HepG2 (cell line): ENCODE measurements around the gene TBXAS1. TPM values are rescaled to one million over a fixed set of nuclear protein-coding genes. Genes with fewer than 3 reads are reported as not detected.

Experiments used
- ATAC-seq: fragments of 200-7000 bp; cut with Tn5 transposase; 3 replicates; pipeline ENCODE4 v1.9.1; 2020; ENCODE audit warnings: mild to moderate bottlenecking, moderate library complexity
- BruUV-seq: library from RNA; stranded (reverse); fragments of 400-500 nt; replicated peaks from 2 replicates; lab custom pipeline; 2021; lab: Mats Ljungman, UMichigan
- CTCF ChIA-PET: fragments of 300-600 bp; formaldehyde crosslinking; extraction: SDS; loops from one replicate; lab custom pipeline; 2021; ENCODE audit warnings: low total read pairs, inconsistent platforms, low intra/inter-chr PET ratio; lab: Yijun Ruan, JAX
- POLR2A ChIA-PET: fragments of 350-600 bp; sonication (Branson Sonifier 250); formaldehyde crosslinking; loops from one replicate; lab custom pipeline; 2020; ENCODE audit warnings: antibody characterized with exemption, inconsistent platforms; lab: Yijun Ruan, JAX
- DNase-seq: peaks from one replicate; pipeline ENCODE4 v3.0.0-alpha.2; 2015; ENCODE audit warnings: low spot score
- FAIRE-seq: peaks from 3 replicates; lab custom pipeline; 2011; peaks lifted over from hg19 to GRCh38; lab: Jason Lieb, UNC
- H2AFZ ChIP-seq: one replicate; pipeline ENCODE4 v1.6.1; 2011; ENCODE audit warnings: low read length, inconsistent platforms
- H3K27ac ChIP-seq: fragments of 300-600 bp; 3 replicates; pipeline ENCODE4 v1.8.0; 2011; ENCODE audit warnings: mixed run types, mild to moderate bottlenecking, mixed read lengths, low read length, inconsistent platforms; ENCODE audit not compliant: insufficient read depth; ENCODE audit errors: extremely low read length
- H3K27me3 ChIP-seq, 2 experiments: fragments of 200-600 bp in 1 of 2; 2 replicates in 1 of 2; 3 replicates in 1 of 2; pipeline versions ENCODE4 v1.6.0 to v1.8.0; 2011; ENCODE audit warnings: low read length in 2 of 2, mild to moderate bottlenecking in 2 of 2, moderate library complexity in 2 of 2, inconsistent platforms in 1 of 2; ENCODE audit not compliant: insufficient read depth in 2 of 2, control insufficient read depth in 1 of 2
- H3K36me3 ChIP-seq, 2 experiments: fragments of 200-600 bp in 1 of 2; replicated peaks in 1 of 2; 2 replicates in 1 of 2; 3 replicates in 1 of 2; pipeline versions ENCODE4 v1.5.1 to v1.8.0; 2011; ENCODE audit warnings: low read length in 2 of 2, inconsistent platforms in 1 of 2; ENCODE audit not compliant: insufficient read depth in 2 of 2, control insufficient read depth in 1 of 2
- H3K4me1 ChIP-seq: 2 replicates; pipeline ENCODE4 v1.5.1; 2012; ENCODE audit warnings: low read length, inconsistent platforms; ENCODE audit not compliant: insufficient read depth
- H3K4me2 ChIP-seq: 2 replicates; pipeline ENCODE4 v1.6.0; 2011; ENCODE audit warnings: low read depth, low read length, inconsistent platforms
- H3K4me3 ChIP-seq, 3 experiments: fragments of 200-600 bp in 1 of 3; sonication (generic), shearing (Covaris generic) in 1 of 3; replicated peaks in 1 of 3; 2 replicates each; pipeline ENCODE4 v1.5.1; 2011 to 2016; ENCODE audit warnings: low read length in 3 of 3, inconsistent platforms in 2 of 3, low read depth in 2 of 3, mild to moderate bottlenecking in 2 of 3, control low read depth in 1 of 3, mixed read lengths in 1 of 3; ENCODE audit not compliant: insufficient read depth in 1 of 3
- H3K79me2 ChIP-seq: one replicate; pipeline ENCODE4 v1.6.1; 2011; ENCODE audit warnings: low read length, inconsistent platforms; ENCODE audit not compliant: insufficient read depth
- H3K9ac ChIP-seq: 2 replicates; pipeline ENCODE4 v1.6.0; 2011; ENCODE audit warnings: mild to moderate bottlenecking, low read depth, low read length, inconsistent platforms; ENCODE audit not compliant: insufficient read depth
- H3K9me3 ChIP-seq: 2 replicates; pipeline ENCODE4 v1.5.1; 2012; ENCODE audit warnings: mild to moderate bottlenecking, low read length
- H4K20me1 ChIP-seq: 2 replicates; pipeline ENCODE4 v1.6.0; 2011; ENCODE audit warnings: inconsistent platforms, mild to moderate bottlenecking, low read length, moderate library complexity; ENCODE audit not compliant: insufficient read depth
- HNRNPL ChIP-seq: fragments of 200-400 bp; formaldehyde crosslinking; IDR thresholded peaks from 2 replicates; pipeline ENCODE4 v1.6.1; 2017; ENCODE audit warnings: mild to moderate bottlenecking, low read depth, low read length
- IRF2 ChIP-seq: IDR thresholded peaks from 2 replicates; pipeline ENCODE4 v1.6.1; 2018; ENCODE audit warnings: missing genetic modification reagents, missing compliant biosample characterization
- NFATC3 ChIP-seq: sonication (generic); formaldehyde crosslinking; IDR thresholded peaks from 2 replicates; pipeline ENCODE4 v1.5.1; 2020; ENCODE audit warnings: mild to moderate bottlenecking, missing genetic modification reagents
- NFE2 ChIP-seq: sonication (generic); formaldehyde crosslinking; IDR thresholded peaks from 2 replicates; pipeline ENCODE4 v1.4.0; 2020; ENCODE audit warnings: missing genetic modification reagents
- PCBP2 ChIP-seq: fragments of 200-400 bp; formaldehyde crosslinking; optimal IDR thresholded peaks from 2 replicates; pipeline ENCODE3; 2018; ENCODE audit warnings: low read length, low read depth; ENCODE audit not compliant: poor library complexity, severe bottlenecking
- PHF8 ChIP-seq: sonication (generic); formaldehyde crosslinking; IDR thresholded peaks from 2 replicates; pipeline ENCODE4 v1.5.0; 2020; ENCODE audit warnings: missing genetic modification reagents
- POGZ ChIP-seq: sonication (generic); formaldehyde crosslinking; IDR thresholded peaks from 2 replicates; pipeline ENCODE4 v1.4.0; 2020; ENCODE audit warnings: mild to moderate bottlenecking, missing genetic modification reagents
- SP4 ChIP-seq: sonication (generic); formaldehyde crosslinking; IDR thresholded peaks from 2 replicates; pipeline ENCODE4 v1.8.1; 2023; ENCODE audit warnings: mild to moderate bottlenecking, missing genetic modification reagents
- TARDBP ChIP-seq: sonication (generic); formaldehyde crosslinking; IDR thresholded peaks from 2 replicates; pipeline ENCODE4 v1.8.0; 2022; ENCODE audit warnings: mild to moderate bottlenecking, missing genetic modification reagents
- ZBTB20 ChIP-seq: sonication (generic); formaldehyde crosslinking; IDR thresholded peaks from 2 replicates; pipeline ENCODE4 v1.8.1; 2023; ENCODE audit warnings: missing genetic modification reagents, low read depth, mild to moderate bottlenecking, borderline replicate concordance
- ZNF256 ChIP-seq: sonication (generic); formaldehyde crosslinking; conservative IDR thresholded peaks from 2 replicates; pipeline ENCODE4 v1.4.0; 2020; ENCODE audit warnings: missing genetic modification reagents
- ZNF547 ChIP-seq: sonication (generic); formaldehyde crosslinking; IDR thresholded peaks from 2 replicates; pipeline ENCODE4 v1.5.1; 2020; ENCODE audit warnings: mild to moderate bottlenecking, missing genetic modification reagents
- ZSCAN25 ChIP-seq: sonication (generic); formaldehyde crosslinking; IDR thresholded peaks from 2 replicates; pipeline ENCODE4 v1.8.0; 2022; ENCODE audit warnings: mild to moderate bottlenecking, missing genetic modification reagents
- WGBS: methylation state at CpG from one replicate; pipeline ENCODE4 v1.1.6; 2017; ENCODE audit warnings: low lambda C conversion rate; 5-methylcytosine and 5-hydroxymethylcytosine counted together
- in situ Hi-C: cut with HindIII; loops from 2 replicates; pipeline ENCODE4 v1.10.0; 2017; ENCODE audit warnings: low pct_unique_long_range_greater_than_20kb; ENCODE audit not compliant: extremely low pct_ligation_motif_present
- intact Hi-C: fragments of 100-400 bp; cut with micrococcal nuclease; formaldehyde crosslinking; loops from one replicate; pipeline ENCODE4 v1.10.0; 2022; ENCODE audit not compliant: unreplicated experiment
- polyA plus RNA-seq, 8 experiments: library from polyadenylated mRNA; depleted of rRNA in 3 of 8; stranded (reverse) in 7 of 8; unstranded in 1 of 8; fragments of >200 nt; fragmentation: Illumina TruSeq in 4 of 8; extraction: Trizol in 4 of 8; gene quantifications; 2 replicates each; pipeline versions ENCODE4 v1.2.1 to v1.2.3, GENCODE V29; 2011 to 2016; ENCODE audit warnings: low read depth in 4 of 8, missing spikeins in 1 of 8, mixed read lengths in 1 of 8; ENCODE audit not compliant: insufficient read depth in 1 of 8
- total RNA-seq, 5 experiments: library from RNA; depleted of rRNA; stranded (reverse); fragments of >200 nt; fragmentation: Illumina TruSeq; extraction: Trizol; gene quantifications; 2 replicates each; pipeline ENCODE4 v1.2.3, GENCODE V29; 2016; ENCODE audit warnings: low read depth in 1 of 5
- TF ChIP-seq, protein P1 (sequence below): sonication (generic); formaldehyde crosslinking; IDR thresholded peaks from 2 replicates; pipeline ENCODE4 v1.4.0; 2020; ENCODE audit warnings: missing genetic modification reagents; ENCODE audit errors: not compliant biosample characterization
- TF ChIP-seq, protein P2 (sequence below), 2 experiments: fragments of 450-650 bp in 1 of 2; sonication (generic) in 1 of 2; formaldehyde crosslinking; IDR thresholded peaks; 2 replicates each; pipeline versions ENCODE4 v1.5.0 to v1.8.0; 2020 to 2022; ENCODE audit warnings: mild to moderate bottlenecking in 1 of 2, missing genetic modification reagents in 1 of 2
- TF ChIP-seq, protein P3 (sequence below): sonication (generic); formaldehyde crosslinking; IDR thresholded peaks from 2 replicates; pipeline ENCODE4 v1.5.0; 2020; ENCODE audit warnings: missing genetic modification reagents, mild to moderate bottlenecking, borderline replicate concordance
- TF ChIP-seq, protein P4 (sequence below): IDR thresholded peaks from 2 replicates; pipeline ENCODE4 v1.4.0; 2020; ENCODE audit warnings: mild to moderate bottlenecking, missing genetic modification reagents

TBXAS1 gene
- total and polyA plus RNA-seq, 2 of the 13 experiments (the other 11 are each of a cell fraction or from before 2014, with no cell fraction given): 4.0 to 4.9 TPM

DNA sequence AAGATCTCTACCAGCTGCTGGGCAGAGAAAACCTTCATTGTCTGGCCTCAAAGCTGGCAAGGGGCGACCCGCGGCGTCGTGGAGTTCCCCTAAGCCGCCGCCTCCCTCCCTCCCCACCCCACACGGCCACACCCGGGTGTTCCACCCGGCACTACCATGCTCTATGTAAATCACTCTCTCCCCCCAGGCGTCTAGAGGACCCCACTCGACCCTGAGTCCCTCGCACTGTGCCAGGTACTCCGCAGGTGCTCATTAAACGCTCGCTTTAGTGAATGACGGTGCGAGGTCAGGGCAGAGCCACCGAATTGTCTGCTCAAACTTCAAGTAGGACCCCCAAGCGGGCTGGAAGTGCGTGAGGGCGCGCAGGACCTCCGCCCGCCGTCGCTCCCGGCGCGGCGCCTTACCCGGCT lies 233.1 kb downstream of the TBXAS1 start (continued):
- TF ChIP-seq NFATC3 (CRISPR knock-in tag) (no peak), HNRNPL (peak; percentile 74; the same call in 1 of the 2 replicates), PHF8 (CRISPR knock-in tag) (no peak), ZSCAN25 (no peak), ZBTB20 (CRISPR knock-in tag) (no peak), TARDBP (CRISPR knock-in tag) (no peak), IRF2 (CRISPR knock-in tag) (no peak)
- TF ChIP-seq, protein P1, sequence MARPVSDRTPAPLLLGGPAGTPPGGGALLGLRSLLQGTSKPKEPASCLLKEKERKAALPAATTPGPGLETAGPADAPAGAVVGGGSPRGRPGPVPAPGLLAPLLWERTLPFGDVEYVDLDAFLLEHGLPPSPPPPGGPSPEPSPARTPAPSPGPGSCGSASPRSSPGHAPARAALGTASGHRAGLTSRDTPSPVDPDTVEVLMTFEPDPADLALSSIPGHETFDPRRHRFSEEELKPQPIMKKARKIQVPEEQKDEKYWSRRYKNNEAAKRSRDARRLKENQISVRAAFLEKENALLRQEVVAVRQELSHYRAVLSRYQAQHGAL: no peak
- TF ChIP-seq, protein P2, sequence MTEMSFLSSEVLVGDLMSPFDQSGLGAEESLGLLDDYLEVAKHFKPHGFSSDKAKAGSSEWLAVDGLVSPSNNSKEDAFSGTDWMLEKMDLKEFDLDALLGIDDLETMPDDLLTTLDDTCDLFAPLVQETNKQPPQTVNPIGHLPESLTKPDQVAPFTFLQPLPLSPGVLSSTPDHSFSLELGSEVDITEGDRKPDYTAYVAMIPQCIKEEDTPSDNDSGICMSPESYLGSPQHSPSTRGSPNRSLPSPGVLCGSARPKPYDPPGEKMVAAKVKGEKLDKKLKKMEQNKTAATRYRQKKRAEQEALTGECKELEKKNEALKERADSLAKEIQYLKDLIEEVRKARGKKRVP (CRISPR knock-in tag; IDR thresholded peaks at IDR 0.05): no peak

DNA sequence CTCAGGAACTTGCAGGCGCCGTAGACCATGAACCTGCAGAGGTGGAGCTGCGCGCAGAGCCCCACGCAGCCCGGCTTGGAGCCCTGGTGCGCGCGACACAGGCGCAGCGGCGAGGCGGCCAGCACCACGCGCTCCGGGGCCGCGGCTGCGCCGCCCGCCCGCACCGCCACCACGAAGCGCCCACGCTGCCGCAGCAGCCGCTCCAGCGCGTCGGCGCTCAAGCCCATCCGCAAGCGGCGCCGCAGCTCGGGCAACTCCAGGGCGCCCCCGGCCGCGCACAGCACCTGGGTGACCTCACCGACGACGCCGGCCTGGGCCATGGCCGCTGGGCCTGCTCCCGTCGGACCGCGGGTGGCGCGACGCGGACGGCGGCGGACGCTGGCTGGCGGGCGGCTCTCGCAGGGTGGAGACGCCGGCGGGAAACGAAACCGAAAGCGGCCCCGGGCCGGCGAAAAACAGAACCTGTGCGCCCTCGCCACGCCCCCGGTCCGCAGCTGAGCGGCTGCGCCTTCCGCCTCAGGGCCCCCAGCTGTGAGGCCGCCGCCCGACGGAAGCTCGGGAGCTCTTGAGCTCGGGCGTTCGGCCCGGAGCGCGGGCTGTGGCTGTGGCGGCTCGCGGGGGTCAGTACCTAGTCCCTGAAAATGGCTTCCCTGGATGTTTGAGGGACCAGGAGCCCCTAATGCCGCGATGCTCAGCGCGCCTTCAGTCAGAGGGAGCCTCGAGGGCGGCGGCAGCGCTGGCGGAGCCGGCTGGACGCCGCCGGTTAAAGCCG lies 233.7 kb downstream of the TBXAS1 start, which contains the start of gene PARP12:
Gene PARP12, minus strand, starts transcription at position 424 of the 772 bp plus-strand sequence. Its CDS starts 104 bp downstream, at position 320.
- in situ Hi-C loops (no loop called here), intact Hi-C loops (no loop called here)
- CTCF ChIA-PET: no interaction called here
- H3K27me3 ChIP-seq: no peaks in the 10 kb centered on the region
- peak within 1 kb of the TSS; percentile 69 for H3K9ac ChIP-seq
- H3K36me3 ChIP-seq: peaks cover 0 to under 1% of the 10 kb centered on the region in 2 experiments; a peak in 1 of 5 replicates
- H2AFZ ChIP-seq: peak within 1 kb of the TSS; percentile 87
- ATAC-seq (peak; percentile 89), DNase-seq (peak; percentile 59), FAIRE-seq (no peak)
- 32% methylated on average over 13 of the region's 106 CpGs for WGBS
- H3K4me2 ChIP-seq: peak within 1 kb of the TSS; percentile 76
- POLR2A ChIA-PET: interaction anchor here (1.1 to 1.4 kb wide), 3 partner anchors 13 to 18 kb away, joined by 3 to 8 read pairs (median 4); no protein-coding TSS in a partner anchor
- H3K79me2 ChIP-seq: peaks cover 20% of the 10 kb centered on the region
- peaks cover 15% of the 10 kb centered on the region for H3K9me3 ChIP-seq
- H3K27ac ChIP-seq: peak within 1 kb of the TSS; percentile 69
- peak within 1 kb of the TSS; percentile 51 to 73 (median 58); a peak in 5 of 6 replicates for H3K4me3 ChIP-seq
- no TSS peak for BruUV-seq
- H4K20me1 ChIP-seq: no peaks in the 10 kb centered on the region
- peaks cover 61% of the 10 kb centered on the region for H3K4me1 ChIP-seq
- TF ChIP-seq NFE2 (no peak), POGZ (CRISPR knock-in tag) (peak; percentile 65), PCBP2 (no peak), ZNF547 (CRISPR knock-in tag) (0 out of 2 replicates have a peak, but pooled peaks have one; percentile 49), SP4 (CRISPR knock-in tag) (peak; percentile 52; the same call in 1 of the 2 replicates), ZNF256 (0 out of 2 replicates have a peak, but pooled peaks have one; percentile 51)
- TF ChIP-seq, protein P3, sequence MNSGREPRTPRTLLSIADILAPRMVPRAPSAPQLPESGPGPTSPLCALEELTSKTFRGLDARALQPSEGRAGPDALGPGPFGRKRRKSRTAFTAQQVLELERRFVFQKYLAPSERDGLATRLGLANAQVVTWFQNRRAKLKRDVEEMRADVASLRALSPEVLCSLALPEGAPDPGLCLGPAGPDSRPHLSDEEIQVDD (CRISPR knock-in tag): peak; percentile 48; the same call in 1 of the 2 replicates
- TF ChIP-seq, protein P4, sequence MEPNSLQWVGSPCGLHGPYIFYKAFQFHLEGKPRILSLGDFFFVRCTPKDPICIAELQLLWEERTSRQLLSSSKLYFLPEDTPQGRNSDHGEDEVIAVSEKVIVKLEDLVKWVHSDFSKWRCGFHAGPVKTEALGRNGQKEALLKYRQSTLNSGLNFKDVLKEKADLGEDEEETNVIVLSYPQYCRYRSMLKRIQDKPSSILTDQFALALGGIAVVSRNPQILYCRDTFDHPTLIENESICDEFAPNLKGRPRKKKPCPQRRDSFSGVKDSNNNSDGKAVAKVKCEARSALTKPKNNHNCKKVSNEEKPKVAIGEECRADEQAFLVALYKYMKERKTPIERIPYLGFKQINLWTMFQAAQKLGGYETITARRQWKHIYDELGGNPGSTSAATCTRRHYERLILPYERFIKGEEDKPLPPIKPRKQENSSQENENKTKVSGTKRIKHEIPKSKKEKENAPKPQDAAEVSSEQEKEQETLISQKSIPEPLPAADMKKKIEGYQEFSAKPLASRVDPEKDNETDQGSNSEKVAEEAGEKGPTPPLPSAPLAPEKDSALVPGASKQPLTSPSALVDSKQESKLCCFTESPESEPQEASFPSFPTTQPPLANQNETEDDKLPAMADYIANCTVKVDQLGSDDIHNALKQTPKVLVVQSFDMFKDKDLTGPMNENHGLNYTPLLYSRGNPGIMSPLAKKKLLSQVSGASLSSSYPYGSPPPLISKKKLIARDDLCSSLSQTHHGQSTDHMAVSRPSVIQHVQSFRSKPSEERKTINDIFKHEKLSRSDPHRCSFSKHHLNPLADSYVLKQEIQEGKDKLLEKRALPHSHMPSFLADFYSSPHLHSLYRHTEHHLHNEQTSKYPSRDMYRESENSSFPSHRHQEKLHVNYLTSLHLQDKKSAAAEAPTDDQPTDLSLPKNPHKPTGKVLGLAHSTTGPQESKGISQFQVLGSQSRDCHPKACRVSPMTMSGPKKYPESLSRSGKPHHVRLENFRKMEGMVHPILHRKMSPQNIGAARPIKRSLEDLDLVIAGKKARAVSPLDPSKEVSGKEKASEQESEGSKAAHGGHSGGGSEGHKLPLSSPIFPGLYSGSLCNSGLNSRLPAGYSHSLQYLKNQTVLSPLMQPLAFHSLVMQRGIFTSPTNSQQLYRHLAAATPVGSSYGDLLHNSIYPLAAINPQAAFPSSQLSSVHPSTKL (CRISPR knock-in tag): peak; percentile 57; the same call in 1 of the 2 replicates
